ENCODE measurements around the gene EEPD1.

The EEPD1 gene

GRCh38 chr7:36207451-36208291 is 54.6 kb downstream of the EEPD1 start (continued):
- TF ChIP-seq, protein P1, sequence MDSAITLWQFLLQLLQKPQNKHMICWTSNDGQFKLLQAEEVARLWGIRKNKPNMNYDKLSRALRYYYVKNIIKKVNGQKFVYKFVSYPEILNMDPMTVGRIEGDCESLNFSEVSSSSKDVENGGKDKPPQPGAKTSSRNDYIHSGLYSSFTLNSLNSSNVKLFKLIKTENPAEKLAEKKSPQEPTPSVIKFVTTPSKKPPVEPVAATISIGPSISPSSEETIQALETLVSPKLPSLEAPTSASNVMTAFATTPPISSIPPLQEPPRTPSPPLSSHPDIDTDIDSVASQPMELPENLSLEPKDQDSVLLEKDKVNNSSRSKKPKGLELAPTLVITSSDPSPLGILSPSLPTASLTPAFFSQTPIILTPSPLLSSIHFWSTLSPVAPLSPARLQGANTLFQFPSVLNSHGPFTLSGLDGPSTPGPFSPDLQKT (IDR thresholded peaks at IDR 0.05; ENCODE audit: borderline replicate concordance, low read depth, low read length) = no peak
- TF ChIP-seq ZNF654 (tag by site-specific recombination; IDR thresholded peaks at IDR 0.05; ENCODE audit: low read depth) = no peak

GRCh38 chr7:36208426-36208825 is 55.4 kb downstream of the EEPD1 start:
- CTCF ChIA-PET = no interaction called here
- no peak for TF ChIP-seq BCL11B (tag by site-specific recombination; IDR thresholded peaks at IDR 0.05; ENCODE audit: low read depth)
- no peak for TF ChIP-seq ZNF488 (tag by site-specific recombination; IDR thresholded peaks at IDR 0.05)
- no peak for TF ChIP-seq HOXC10 (CRISPR knock-in tag; IDR thresholded peaks at IDR 0.05)
- no peak for TF ChIP-seq ZSCAN16 (tag by site-specific recombination; IDR thresholded peaks at IDR 0.05)
- no peak for TF ChIP-seq SP7 (tag by site-specific recombination; IDR thresholded peaks at IDR 0.05)
- no peak for TF ChIP-seq ZBTB20 (tag by site-specific recombination; IDR thresholded peaks at IDR 0.05)
- no peak for TF ChIP-seq ZIC2 (tag by site-specific recombination; IDR thresholded peaks at IDR 0.05)

GRCh38 chr7:36208997-36209813 is 56.2 kb downstream of the EEPD1 start:
- no peak for TF ChIP-seq ZNF155 (tag by site-specific recombination; IDR thresholded peaks at IDR 0.05)
- TF ChIP-seq ZSCAN23 (tag by site-specific recombination; IDR thresholded peaks at IDR 0.05) = no peak
- TF ChIP-seq GLIS2 (tag by site-specific recombination; IDR thresholded peaks at IDR 0.05) = no peak
- TF ChIP-seq ZNF544 (tag by site-specific recombination; IDR thresholded peaks at IDR 0.05) = no peak
- no peak for TF ChIP-seq ZEB2 (tag by site-specific recombination; IDR thresholded peaks at IDR 0.05)
- TF ChIP-seq ZNF555 (tag by site-specific recombination; conservative IDR thresholded peaks at IDR 0.05) = no peak
- no peak for TF ChIP-seq ZNF112 (tag by site-specific recombination; IDR thresholded peaks at IDR 0.05)
- no peak for TF ChIP-seq ZNF16 (tag by site-specific recombination; IDR thresholded peaks at IDR 0.05; ENCODE audit: low read depth)
- TF ChIP-seq ZNF48 (tag by site-specific recombination; IDR thresholded peaks at IDR 0.05) = no peak
- Histone ChIP-seq H3K9me3 (ENCODE audit: control insufficient read depth, insufficient read depth, low read depth, low read length) (no peaks in the 10 kb centered on the region), H3K36me3 (ENCODE audit: control insufficient read depth in 2 of 2, insufficient read depth in 1 of 2, low read length in 2 of 2) (no peaks in the 10 kb centered on the region), H3K4me1 (ENCODE audit: control insufficient read depth, insufficient read depth, low read length) (no peaks in the 10 kb centered on the region; the same call in 1 of the 2 replicates), H3K4me3 (ENCODE audit: low read depth, low read length) (no peak overlapping the region), H3K27ac (ENCODE audit: extremely low read depth, low read depth, low read length) (no peak overlapping the region)
- ChIA-PET CTCF (no interaction called here), POLR2A (no interaction called here)

More at GRCh38 chr7:36208426-36208825, 55.4 kb downstream of the EEPD1 start:
- Histone ChIP-seq H3K4me1 (ENCODE audit: control insufficient read depth, insufficient read depth, low read length) (peaks cover 4% of the 10 kb centered on the region), H3K27ac (ENCODE audit: extremely low read depth, low read depth, low read length) (no peak overlapping the region), H3K9me3 (ENCODE audit: control insufficient read depth, insufficient read depth, low read depth, low read length) (no peaks in the 10 kb centered on the region), H3K4me3 (ENCODE audit: low read depth, low read length) (no peak overlapping the region), H3K36me3 (ENCODE audit: control insufficient read depth in 2 of 2, insufficient read depth in 1 of 2, low read length in 2 of 2) (no peaks in the 10 kb centered on the region)
- POLR2A ChIA-PET = no interaction called here

DNA sequence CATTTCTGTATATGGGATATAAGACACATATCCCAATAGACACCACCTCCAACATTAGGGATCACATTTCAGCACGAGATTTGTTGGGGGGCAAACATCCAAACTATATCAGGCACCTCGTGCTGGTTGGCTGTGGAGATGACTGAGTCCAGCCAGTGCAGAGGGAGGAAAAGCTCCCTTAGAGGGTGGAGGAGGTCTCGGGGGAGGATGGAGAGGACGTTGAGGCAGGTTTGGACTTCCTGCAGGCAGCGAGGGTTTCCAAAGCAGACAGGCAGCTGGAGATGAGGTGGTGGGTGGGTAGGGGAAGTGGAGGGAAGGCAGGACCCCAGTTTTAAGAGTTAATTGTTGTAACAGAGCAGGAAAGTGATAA is 56.7 kb downstream of the EEPD1 start:
- Histone ChIP-seq H3K27ac (ENCODE audit: extremely low read depth, low read depth, low read length) (no peak overlapping the region), H3K36me3 (ENCODE audit: control insufficient read depth in 2 of 2, insufficient read depth in 1 of 2, low read length in 2 of 2) (no peaks in the 10 kb centered on the region), H3K9me3 (ENCODE audit: control insufficient read depth, insufficient read depth, low read depth, low read length) (no peaks in the 10 kb centered on the region), H3K4me3 (ENCODE audit: low read depth, low read length) (no peak overlapping the region), H3K4me1 (ENCODE audit: control insufficient read depth, insufficient read depth, low read length) (no peaks in the 10 kb centered on the region)
- TF ChIP-seq KLF10 (tag by site-specific recombination; IDR thresholded peaks at IDR 0.05) = no peak
- no peak for TF ChIP-seq ZNF610 (tag by site-specific recombination; IDR thresholded peaks at IDR 0.05; ENCODE audit: borderline replicate concordance)
- TF ChIP-seq ZSCAN16 (tag by site-specific recombination; IDR thresholded peaks at IDR 0.05) = no peak
- TF ChIP-seq FEZF1 (tag by site-specific recombination; IDR thresholded peaks at IDR 0.05) = no peak
- POLR2A ChIA-PET = no interaction called here
- CTCF ChIA-PET = no interaction called here
